Lower leg skin (tissue), 3 donors: Measurements from ENCODE around the gene MPRIP.

Source experiments
- CTCF ChIP-seq, 3 donors: fragments of 450-650 bp; IDR thresholded peaks; one replicate each; pipeline ENCODE4 v1.5.1; 2016; ENCODE audit warnings: antibody characterized with exemption in 3 of 3, mild to moderate bottlenecking in 3 of 3, moderate library complexity in 2 of 3
- POLR2A ChIP-seq, 2 donors: fragments of 450-650 bp; IDR thresholded peaks; one replicate each; pipeline ENCODE4 v1.6.1; 2016 to 2017; ENCODE audit warnings: antibody characterized with exemption in 2 of 2, mild to moderate bottlenecking in 1 of 2, moderate library complexity in 1 of 2

- no peak for TF ChIP-seq CTCF (IDR thresholded peaks at IDR 0.05)
- no peak for TF ChIP-seq POLR2A (IDR thresholded peaks at IDR 0.05)
Observed at GRCh38 chr17:17190188-17190587, 147.9 kb downstream of the MPRIP start.
